ENCODE measurements around the gene CREB3L1.

DNA sequence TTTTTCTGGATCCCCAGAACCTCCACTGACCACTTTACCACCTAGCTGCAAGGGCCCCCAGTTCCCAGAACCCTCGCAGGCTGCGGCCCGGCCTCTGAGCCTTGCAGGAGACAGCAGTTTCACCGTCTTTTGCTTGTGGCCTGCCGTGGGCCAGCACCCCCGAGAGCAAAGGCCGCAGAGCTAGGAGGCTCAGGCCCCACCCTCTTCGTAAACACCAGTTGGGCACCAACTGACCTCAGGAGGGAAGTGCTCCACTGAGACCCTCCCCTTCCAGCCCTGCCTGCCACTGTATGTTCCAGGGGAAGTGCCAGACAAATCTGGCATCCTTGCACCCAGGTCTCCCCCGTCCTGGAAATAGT lies 23.4 kb upstream of the CREB3L1 start:
- TF ChIP-seq, protein P1, sequence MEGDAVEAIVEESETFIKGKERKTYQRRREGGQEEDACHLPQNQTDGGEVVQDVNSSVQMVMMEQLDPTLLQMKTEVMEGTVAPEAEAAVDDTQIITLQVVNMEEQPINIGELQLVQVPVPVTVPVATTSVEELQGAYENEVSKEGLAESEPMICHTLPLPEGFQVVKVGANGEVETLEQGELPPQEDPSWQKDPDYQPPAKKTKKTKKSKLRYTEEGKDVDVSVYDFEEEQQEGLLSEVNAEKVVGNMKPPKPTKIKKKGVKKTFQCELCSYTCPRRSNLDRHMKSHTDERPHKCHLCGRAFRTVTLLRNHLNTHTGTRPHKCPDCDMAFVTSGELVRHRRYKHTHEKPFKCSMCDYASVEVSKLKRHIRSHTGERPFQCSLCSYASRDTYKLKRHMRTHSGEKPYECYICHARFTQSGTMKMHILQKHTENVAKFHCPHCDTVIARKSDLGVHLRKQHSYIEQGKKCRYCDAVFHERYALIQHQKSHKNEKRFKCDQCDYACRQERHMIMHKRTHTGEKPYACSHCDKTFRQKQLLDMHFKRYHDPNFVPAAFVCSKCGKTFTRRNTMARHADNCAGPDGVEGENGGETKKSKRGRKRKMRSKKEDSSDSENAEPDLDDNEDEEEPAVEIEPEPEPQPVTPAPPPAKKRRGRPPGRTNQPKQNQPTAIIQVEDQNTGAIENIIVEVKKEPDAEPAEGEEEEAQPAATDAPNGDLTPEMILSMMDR (IDR thresholded peaks at IDR 0.05): no peak
- TF ChIP-seq POLR2A (IDR thresholded peaks at IDR 0.05; ENCODE audit: low read depth): no peak

Data from esophagus muscularis mucosa (tissue), 3 donors.